SHP77 treated with DMSO at 0.1 percent for 48 hours (cell line): ENCODE measurements around the gene FAM177B.
"Not testable (repeated sequence)": the region's sequence is repeated elsewhere in the genome, so short reads cannot be mapped to it uniquely, and the experiment has no call there.

Experiments used
- DNase-seq: peaks from one replicate; lab custom pipeline; 2025; lab: John Stamatoyannopoulos, UW

The FAM177B gene

GRCh38 chr1:222739929-222740328, 2.9 kb downstream of the FAM177B start:
- no peak for DNase-seq

GRCh38 chr1:222741630-222742457, 4.8 kb downstream of the FAM177B start:
- DNase-seq, result not testable (repeated sequence)

GRCh38 chr1:222749927-222750326, 12.9 kb downstream of the FAM177B start:
- no peak for DNase-seq

- DNase-seq, result no peak
These were observed 13.6 kb downstream of the FAM177B start for GRCh38 chr1:222750651-222751050.

GRCh38 chr1:222751255-222751654, 14.3 kb downstream of the FAM177B start:
- DNase-seq, result no peak

- no peak for DNase-seq
These were observed 17.6 kb downstream of the FAM177B start for GRCh38 chr1:222754366-222755139.

GRCh38 chr1:222757646-222758268, 20.8 kb downstream of the FAM177B start:
- DNase-seq, result no peak

- DNase-seq, result no peak
These were observed 22.5 kb downstream of the FAM177B start for GRCh38 chr1:222759451-222760035.

GRCh38 chr1:222761083-222761482, 24.1 kb downstream of the FAM177B start:
- no peak for DNase-seq

GRCh38 chr1:222762178-222762577, 25.2 kb downstream of the FAM177B start:
- DNase-seq, result not testable (repeated sequence)

GRCh38 chr1:222767152-222767571, 30.2 kb downstream of the FAM177B start:
- DNase-seq, result no peak

GRCh38 chr1:222768592-222768991, 31.6 kb downstream of the FAM177B start:
- no peak for DNase-seq

GRCh38 chr1:222769181-222769580, 32.2 kb downstream of the FAM177B start:
- no peak for DNase-seq

GRCh38 chr1:222769971-222770620, 33.1 kb downstream of the FAM177B start:
- no peak for DNase-seq

GRCh38 chr1:222772996-222773379, 36.0 kb downstream of the FAM177B start:
- no peak for DNase-seq

GRCh38 chr1:222777463-222777862, 40.5 kb downstream of the FAM177B start:
- DNase-seq, result no peak

- no peak for DNase-seq
These were observed 41.0 kb downstream of the FAM177B start for GRCh38 chr1:222777977-222778376.

GRCh38 chr1:222781251-222781650, 44.2 kb downstream of the FAM177B start:
- DNase-seq, result no peak

GRCh38 chr1:222783051-222783450, 46.0 kb downstream of the FAM177B start:
- DNase-seq, result no peak

- DNase-seq, result no peak
These were observed 47.4 kb downstream of the FAM177B start for GRCh38 chr1:222784371-222784770.

- no peak for DNase-seq
These were observed 47.9 kb downstream of the FAM177B start for GRCh38 chr1:222784916-222785315.

GRCh38 chr1:222785529-222785928, 48.5 kb downstream of the FAM177B start:
- no peak for DNase-seq
